ENCODE measurements around the gene NKAIN2. TPM values are rescaled to one million over a fixed set of nuclear protein-coding genes. Genes with fewer than 3 reads are reported as not detected.

NKAIN2 gene
- total RNA-seq, 6 experiments from 2014 or later = not detected

GRCh38 chr6:123770247-123770949, 33.3 kb upstream of the NKAIN2 start:
- Mint-ChIP-seq H3K27ac (no peak overlapping the region), H3K4me1 (ENCODE audit: low read depth) (no peaks in the 10 kb centered on the region), H3K27me3 (ENCODE audit: insufficient read depth) (no peaks in the 10 kb centered on the region), H3K9me3 (peaks cover 33% of the 10 kb centered on the region), H3K36me3 (ENCODE audit: low read depth) (no peaks in the 10 kb centered on the region), H3K4me3 (no peak overlapping the region)
- TF ChIP-seq, protein P1, sequence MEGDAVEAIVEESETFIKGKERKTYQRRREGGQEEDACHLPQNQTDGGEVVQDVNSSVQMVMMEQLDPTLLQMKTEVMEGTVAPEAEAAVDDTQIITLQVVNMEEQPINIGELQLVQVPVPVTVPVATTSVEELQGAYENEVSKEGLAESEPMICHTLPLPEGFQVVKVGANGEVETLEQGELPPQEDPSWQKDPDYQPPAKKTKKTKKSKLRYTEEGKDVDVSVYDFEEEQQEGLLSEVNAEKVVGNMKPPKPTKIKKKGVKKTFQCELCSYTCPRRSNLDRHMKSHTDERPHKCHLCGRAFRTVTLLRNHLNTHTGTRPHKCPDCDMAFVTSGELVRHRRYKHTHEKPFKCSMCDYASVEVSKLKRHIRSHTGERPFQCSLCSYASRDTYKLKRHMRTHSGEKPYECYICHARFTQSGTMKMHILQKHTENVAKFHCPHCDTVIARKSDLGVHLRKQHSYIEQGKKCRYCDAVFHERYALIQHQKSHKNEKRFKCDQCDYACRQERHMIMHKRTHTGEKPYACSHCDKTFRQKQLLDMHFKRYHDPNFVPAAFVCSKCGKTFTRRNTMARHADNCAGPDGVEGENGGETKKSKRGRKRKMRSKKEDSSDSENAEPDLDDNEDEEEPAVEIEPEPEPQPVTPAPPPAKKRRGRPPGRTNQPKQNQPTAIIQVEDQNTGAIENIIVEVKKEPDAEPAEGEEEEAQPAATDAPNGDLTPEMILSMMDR (IDR thresholded peaks at IDR 0.05) = no peak
- no peak for DNase-seq

DNA sequence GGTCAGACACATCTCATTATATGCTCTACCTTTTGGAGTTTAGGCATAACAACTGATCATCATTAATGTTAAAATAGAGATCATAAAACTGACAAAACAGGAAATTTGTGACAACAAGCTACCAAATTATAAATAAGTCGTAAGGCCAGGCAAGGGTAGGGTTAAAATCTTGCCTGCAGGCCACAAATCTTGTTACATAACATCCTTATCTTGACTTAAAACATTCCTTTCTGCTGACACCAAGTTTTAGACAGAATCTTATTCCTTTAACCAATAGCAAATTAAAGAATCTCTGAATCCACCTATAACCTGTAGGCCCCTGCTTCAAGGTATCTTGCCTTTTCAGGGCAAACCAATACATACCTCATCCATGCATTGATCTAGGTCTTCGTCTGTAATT, 32.5 kb upstream of the NKAIN2 start:
- no peaks in the 10 kb centered on the region for H3K27me3 Mint-ChIP-seq (ENCODE audit: insufficient read depth)

GRCh38 chr6:123777563-123777962, 26.1 kb upstream of the NKAIN2 start:
- Mint-ChIP-seq H3K4me3 (no peak overlapping the region), H3K9me3 (peaks cover 22% of the 10 kb centered on the region), H3K27ac (no peak overlapping the region), H3K4me1 (ENCODE audit: low read depth) (no peaks in the 10 kb centered on the region), H3K36me3 (ENCODE audit: low read depth) (no peaks in the 10 kb centered on the region), H3K27me3 (ENCODE audit: insufficient read depth) (no peaks in the 10 kb centered on the region)
- TF ChIP-seq, protein P1 (IDR thresholded peaks at IDR 0.05) = no peak; the same call in 1 of the 2 replicates
- DNase-seq = no peak

More for the DNA sequence above, 32.5 kb upstream of the NKAIN2 start:
- TF ChIP-seq, protein P1 (IDR thresholded peaks at IDR 0.05) = no peak
- Mint-ChIP-seq H3K27ac (no peak overlapping the region), H3K4me1 (ENCODE audit: low read depth) (no peaks in the 10 kb centered on the region), H3K4me3 (no peak overlapping the region), H3K9me3 (peaks cover 35% of the 10 kb centered on the region), H3K36me3 (ENCODE audit: low read depth) (no peaks in the 10 kb centered on the region)
- no peak for DNase-seq

DNA sequence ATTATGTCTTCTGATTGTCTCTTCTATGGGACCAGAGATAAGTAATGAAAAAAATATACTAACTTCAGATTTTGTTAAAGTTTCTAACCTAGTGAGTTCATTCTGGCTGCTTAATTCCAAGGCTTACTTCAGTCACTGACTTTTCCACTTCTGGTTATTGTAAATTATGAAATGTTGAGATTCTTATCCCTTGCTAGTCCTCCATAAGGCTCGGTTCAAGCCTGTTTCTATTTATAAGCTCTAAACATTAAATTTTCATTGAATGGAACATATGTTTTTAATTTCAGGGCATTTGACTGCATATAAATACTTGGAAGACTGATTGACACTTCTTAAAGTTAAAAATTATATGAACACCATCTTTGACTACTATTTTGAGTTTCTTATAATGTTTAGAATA, 23.6 kb upstream of the NKAIN2 start:
- Mint-ChIP-seq H3K4me1 (ENCODE audit: low read depth) (no peaks in the 10 kb centered on the region), H3K4me3 (no peak overlapping the region)

GRCh38 chr6:123784330-123784729, 19.3 kb upstream of the NKAIN2 start:
- DNase-seq = no peak
- peaks cover 30% of the 10 kb centered on the region for H3K9me3 Mint-ChIP-seq
- no peak overlapping the region for H3K4me3 Mint-ChIP-seq
- no peak overlapping the region for H3K27ac Mint-ChIP-seq
- H3K36me3 Mint-ChIP-seq (ENCODE audit: low read depth) = no peaks in the 10 kb centered on the region
- TF ChIP-seq, protein P1 (IDR thresholded peaks at IDR 0.05) = no peak
- no peaks in the 10 kb centered on the region for H3K27me3 Mint-ChIP-seq (ENCODE audit: insufficient read depth)
- no peaks in the 10 kb centered on the region for H3K4me1 Mint-ChIP-seq (ENCODE audit: low read depth)

More for the DNA sequence above, 23.6 kb upstream of the NKAIN2 start:
- TF ChIP-seq, protein P1 (IDR thresholded peaks at IDR 0.05) = no peak
- no peak for DNase-seq
- Mint-ChIP-seq H3K27me3 (ENCODE audit: insufficient read depth) (no peaks in the 10 kb centered on the region), H3K27ac (no peak overlapping the region), H3K36me3 (ENCODE audit: low read depth) (no peaks in the 10 kb centered on the region), H3K9me3 (peaks cover 22% of the 10 kb centered on the region)
